Ishikawa (cell line): ENCODE data around the gene RXRA.

Source experiments
- CEBPB ChIP-seq: IDR thresholded peaks from 2 replicates; pipeline ENCODE4 v1.6.1; 2012
- CREB1 ChIP-seq: IDR thresholded peaks from 2 replicates; pipeline ENCODE4 v1.6.1; 2012; ENCODE audit warnings: low read depth
- EP300 ChIP-seq: IDR thresholded peaks from 2 replicates; pipeline ENCODE4 v1.6.1; 2012; ENCODE audit warnings: borderline replicate concordance
- MAX ChIP-seq: IDR thresholded peaks from 2 replicates; pipeline ENCODE4 v1.6.1; 2012
- NFIC ChIP-seq: IDR thresholded peaks from 2 replicates; pipeline ENCODE4 v1.6.1; 2012
- RAD21 ChIP-seq: IDR thresholded peaks from 2 replicates; pipeline ENCODE4 v1.6.1; 2012; ENCODE audit warnings: low read depth
- REST ChIP-seq: IDR thresholded peaks from 2 replicates; pipeline ENCODE4 v1.6.1; 2012; ENCODE audit warnings: low read depth, mild to moderate bottlenecking
- TAF1 ChIP-seq: IDR thresholded peaks from 2 replicates; pipeline ENCODE4 v1.6.1; 2012; ENCODE audit warnings: low read depth, mild to moderate bottlenecking
- TEAD4 ChIP-seq: IDR thresholded peaks from 2 replicates; pipeline ENCODE4 v1.6.1; 2012
- USF1 ChIP-seq: IDR thresholded peaks from 2 replicates; pipeline ENCODE4 v1.6.1; 2012
- YY1 ChIP-seq: IDR thresholded peaks from 2 replicates; pipeline ENCODE4 v1.6.1; 2012; ENCODE audit warnings: low read depth

GRCh38 chr9:134444038-134444315, 117.7 kb downstream of the RXRA start:
- no peak for TF ChIP-seq USF1
- no peak for TF ChIP-seq CREB1
- TF ChIP-seq YY1 = no peak
- no peak for TF ChIP-seq CEBPB
- TF ChIP-seq REST = no peak
- no peak for TF ChIP-seq RAD21
- no peak for TF ChIP-seq TAF1
- TF ChIP-seq NFIC = no peak
- no peak for TF ChIP-seq MAX
- no peak for TF ChIP-seq EP300
- TF ChIP-seq TEAD4 = no peak
